Prostate gland (tissue), 2 donors: ENCODE results near the gene PEG3. TPM values are rescaled to one million over a fixed set of nuclear protein-coding genes. Genes with fewer than 3 reads are reported as not detected.
"Not testable (repeated sequence)": the region's sequence is repeated elsewhere in the genome, so short reads cannot be mapped to it uniquely, and the experiment has no call there.

ENCODE experiments used
- DNase-seq: peaks from one replicate; pipeline ENCODE4 v3.0.0-alpha.2; 2019; ENCODE audit warnings: low spot score
- H3K27ac ChIP-seq, 2 donors: fragments of 200-600 bp; sonication (generic); 2 replicates each; pipeline ENCODE4 v1.5.1; 2017 to 2019
- H3K27me3 ChIP-seq: fragments of 200-600 bp; sonication (generic); replicated peaks from 2 replicates; pipeline ENCODE4 v1.5.1; 2019; ENCODE audit not compliant: insufficient read depth
- H3K36me3 ChIP-seq, 2 donors: fragments of 200-600 bp; sonication (generic); 1 replicate in 1 of 2; 2 replicates in 1 of 2; pipeline versions ENCODE4 v1.5.1 to v1.8.1; 2017 to 2019
- H3K4me1 ChIP-seq: fragments of 200-600 bp; sonication (generic); replicated peaks from 2 replicates; pipeline ENCODE4 v1.5.1; 2019
- H3K4me3 ChIP-seq, 2 donors: fragments of 200-600 bp; sonication (generic); 2 replicates each; pipeline ENCODE4 v1.5.1; 2017 to 2019
- H3K9me3 ChIP-seq: fragments of 200-600 bp; sonication (generic); 2 replicates; pipeline ENCODE4 v1.5.1; 2017
- POLR2A ChIP-seq: fragments of 450-650 bp; IDR thresholded peaks from one replicate; pipeline ENCODE4 v1.6.1; 2016; ENCODE audit warnings: antibody characterized with exemption, mild to moderate bottlenecking
- POLR2AphosphoS5 ChIP-seq: sonication (generic); formaldehyde crosslinking; IDR thresholded peaks from one replicate; pipeline ENCODE4 v1.6.1; 2017; ENCODE audit warnings: antibody characterized with exemption
- WGBS: methylation state at CpG from one replicate; pipeline ENCODE4 v1.1.5; 2018; 5-methylcytosine and 5-hydroxymethylcytosine counted together
- intact Hi-C: fragments of 100-400 bp; cut with DNase I; formaldehyde crosslinking; loops from one replicate; pipeline ENCODE4 v1.14.2; 2022
- total RNA-seq, 2 donors: library from RNA; depleted of rRNA; stranded (reverse); fragments of >200 nt; gene quantifications; one replicate each; pipeline ENCODE4 v1.1.0, GENCODE V29; 2016
- TF ChIP-seq, protein P1 (sequence below), 4 experiments: fragments of 200-600 bp in 2 of 4; fragments of 450-650 bp in 2 of 4; sonication (generic) in 2 of 4; IDR thresholded peaks; 1 replicate in 3 of 4; 2 replicates in 1 of 4; pipeline ENCODE4 v1.5.1; 2016 to 2019; ENCODE audit warnings: antibody characterized with exemption in 4 of 4, mild to moderate bottlenecking in 2 of 4, moderate library complexity in 2 of 4

Gene PEG3
- total RNA-seq, 2 donors from 2014 or later = 6.1 to 101 TPM

DNA sequence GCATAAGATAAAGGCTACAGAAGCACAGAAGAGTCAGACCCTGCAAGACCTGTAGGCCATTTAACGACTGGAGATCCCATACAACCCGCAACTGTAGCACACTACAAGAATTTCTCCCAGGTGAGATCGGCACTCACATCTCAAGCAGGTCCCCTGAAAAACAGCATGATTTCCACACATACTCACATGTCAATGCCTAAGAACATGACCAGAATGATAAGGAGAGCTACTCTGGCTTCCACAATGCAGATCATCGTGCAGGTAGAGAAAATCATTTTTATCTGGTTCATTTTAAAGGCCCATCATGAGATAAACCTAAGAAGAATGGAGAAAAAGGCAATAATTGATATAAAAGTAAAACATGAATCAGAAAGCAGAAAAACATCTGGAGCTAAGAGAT lies 17.5 kb upstream of the PEG3 start:
- WGBS = 86% methylated on average over 4 of the region's 4 CpGs
- no peaks in the 10 kb centered on the region for H3K4me1 ChIP-seq
- intact Hi-C loops = no loop called here
- no peaks in the 10 kb centered on the region for H3K27me3 ChIP-seq
- no peaks in the 10 kb centered on the region for H3K9me3 ChIP-seq
- DNase-seq = no peak
- H3K36me3 ChIP-seq = no peaks in the 10 kb centered on the region
- H3K27ac ChIP-seq = no peak overlapping the region
- no peak for TF ChIP-seq POLR2A
- no peak for TF ChIP-seq POLR2AphosphoS5
- TF ChIP-seq, protein P1, sequence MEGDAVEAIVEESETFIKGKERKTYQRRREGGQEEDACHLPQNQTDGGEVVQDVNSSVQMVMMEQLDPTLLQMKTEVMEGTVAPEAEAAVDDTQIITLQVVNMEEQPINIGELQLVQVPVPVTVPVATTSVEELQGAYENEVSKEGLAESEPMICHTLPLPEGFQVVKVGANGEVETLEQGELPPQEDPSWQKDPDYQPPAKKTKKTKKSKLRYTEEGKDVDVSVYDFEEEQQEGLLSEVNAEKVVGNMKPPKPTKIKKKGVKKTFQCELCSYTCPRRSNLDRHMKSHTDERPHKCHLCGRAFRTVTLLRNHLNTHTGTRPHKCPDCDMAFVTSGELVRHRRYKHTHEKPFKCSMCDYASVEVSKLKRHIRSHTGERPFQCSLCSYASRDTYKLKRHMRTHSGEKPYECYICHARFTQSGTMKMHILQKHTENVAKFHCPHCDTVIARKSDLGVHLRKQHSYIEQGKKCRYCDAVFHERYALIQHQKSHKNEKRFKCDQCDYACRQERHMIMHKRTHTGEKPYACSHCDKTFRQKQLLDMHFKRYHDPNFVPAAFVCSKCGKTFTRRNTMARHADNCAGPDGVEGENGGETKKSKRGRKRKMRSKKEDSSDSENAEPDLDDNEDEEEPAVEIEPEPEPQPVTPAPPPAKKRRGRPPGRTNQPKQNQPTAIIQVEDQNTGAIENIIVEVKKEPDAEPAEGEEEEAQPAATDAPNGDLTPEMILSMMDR (IDR thresholded peaks at IDR 0.05) = no peak
- no peak overlapping the region for H3K4me3 ChIP-seq

DNA sequence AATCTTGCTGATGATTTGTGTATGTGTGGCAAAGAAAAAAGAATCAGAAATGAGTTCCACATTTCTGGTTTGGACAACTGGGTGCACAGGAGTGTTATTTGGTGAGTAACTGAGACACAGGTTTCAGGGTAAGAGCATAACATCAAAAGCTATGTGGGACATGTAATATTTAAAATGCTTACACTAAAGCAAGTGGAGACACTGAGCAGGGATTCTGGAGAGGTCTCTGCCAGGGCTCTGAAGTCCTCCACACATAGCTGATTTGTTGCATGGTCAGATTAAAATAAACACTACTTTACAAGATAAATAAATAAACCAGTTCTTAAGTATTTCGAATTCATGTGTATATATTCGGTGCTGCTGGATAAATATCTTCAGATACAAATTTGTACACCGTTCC lies 16.3 kb upstream of the PEG3 start:
- Histone ChIP-seq H3K27me3 (no peaks in the 10 kb centered on the region), H3K27ac (no peak overlapping the region), H3K36me3 (no peaks in the 10 kb centered on the region), H3K9me3 (no peaks in the 10 kb centered on the region), H3K4me3 (no peak overlapping the region), H3K4me1 (no peaks in the 10 kb centered on the region)
- 66% methylated on average over 3 of the region's 3 CpGs for WGBS
- no peak for DNase-seq
- intact Hi-C loops = no loop called here
- no peak for TF ChIP-seq POLR2A
- TF ChIP-seq, protein P1 (IDR thresholded peaks at IDR 0.05) = no peak
- no peak for TF ChIP-seq POLR2AphosphoS5

- H3K9me3 ChIP-seq, H3K4me3 ChIP-seq, H3K27me3 ChIP-seq, H3K36me3 ChIP-seq, H3K27ac ChIP-seq, DNase-seq, H3K4me1 ChIP-seq, intact Hi-C loops: not testable (repeated sequence)
- WGBS = 90% methylated on average over 2 of the region's 2 CpGs
Observed at GRCh38 chr19:56852361-56852760, 11.8 kb upstream of the PEG3 start.

DNA sequence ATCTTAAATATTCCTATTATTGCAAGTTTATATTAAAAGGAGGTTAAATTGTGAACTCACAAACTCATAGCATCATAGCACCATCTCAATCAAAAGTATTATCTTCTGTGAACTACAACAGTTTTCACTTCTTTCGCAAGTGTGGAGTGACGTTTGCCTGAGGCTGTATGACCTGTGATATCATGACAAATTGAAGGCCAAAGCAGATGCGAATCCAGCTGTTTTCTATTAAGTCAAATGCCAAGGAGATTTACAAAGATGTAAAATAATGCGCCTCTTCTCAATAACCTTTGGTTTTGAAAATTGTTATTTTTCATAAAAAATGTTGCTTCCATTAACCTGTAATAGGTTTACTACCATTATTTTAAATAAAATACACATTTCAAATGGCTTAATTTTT lies 7.6 kb upstream of the PEG3 start:
- WGBS = 77% methylated on average over 4 of the region's 4 CpGs
- Histone ChIP-seq H3K4me3 (no peak overlapping the region), H3K4me1 (no peaks in the 10 kb centered on the region), H3K9me3 (no peaks in the 10 kb centered on the region), H3K36me3 (no peaks in the 10 kb centered on the region), H3K27me3 (no peaks in the 10 kb centered on the region), H3K27ac (no peak overlapping the region)
- TF ChIP-seq POLR2A = no peak
- TF ChIP-seq, protein P1 (IDR thresholded peaks at IDR 0.05) = no peak
- TF ChIP-seq POLR2AphosphoS5 = no peak
- intact Hi-C loops = no loop called here
- no peak for DNase-seq

- Histone ChIP-seq H3K27me3 (no peaks in the 10 kb centered on the region), H3K4me1 (no peaks in the 10 kb centered on the region), H3K9me3 (no peaks in the 10 kb centered on the region), H3K27ac (no peak overlapping the region), H3K4me3 (no peak overlapping the region), H3K36me3 (no peaks in the 10 kb centered on the region)
- TF ChIP-seq POLR2AphosphoS5 = no peak
- TF ChIP-seq POLR2A = no peak
- TF ChIP-seq, protein P1 (IDR thresholded peaks at IDR 0.05) = no peak
- 67% methylated on average over 1 of the region's 1 CpG for WGBS
- intact Hi-C loops = no loop called here
- DNase-seq = no peak
Observed at GRCh38 chr19:56842412-56842811, 1.9 kb upstream of the PEG3 start.
